Right ventricle myocardium inferior (tissue), 1 donor: ENCODE measurements around the gene CCDC171. TPM values are rescaled to one million over a fixed set of nuclear protein-coding genes. Genes with fewer than 3 reads are reported as not detected.

Experiments
- ATAC-seq: fragments of 200-7000 bp; cut with Tn5 transposase; one replicate; pipeline ENCODE4 v1.9.1; 2020; ENCODE audit warnings: mild to moderate bottlenecking, moderate library complexity
- DNase-seq: peaks from one replicate; pipeline ENCODE4 v3.0.0; 2021; ENCODE audit errors: missing footprints
- intact Hi-C: fragments of 100-400 bp; cut with DNase I; formaldehyde crosslinking; loops from one replicate; pipeline ENCODE4 v1.11.0; 2022
- total RNA-seq: library from RNA; stranded (reverse); fragmentation: NEBNext Ultra II Directional; extraction: Animal tissue kit (Norgen Biotek cat#: 25700); gene quantifications from one replicate; pipeline ENCODE4 v1.2.1, GENCODE V29; 2021
- donor health status: DM: no; HTN: yes; CAD: no; lungs with severe emphysema.

Gene CCDC171
- total RNA-seq, 1 donor from 2014 or later = 1.6 TPM

- ATAC-seq (no peak), DNase-seq (no peak)
- intact Hi-C loops = no loop called here
Measured at GRCh38 chr9:16010221-16010620, 457.4 kb downstream of the CCDC171 start.

- DNase-seq = no peak
- ATAC-seq = no peak
- intact Hi-C loops = no loop called here
Measured at GRCh38 chr9:16012621-16013020, 459.8 kb downstream of the CCDC171 start.

GRCh38 chr9:16013366-16013765 lies 460.5 kb downstream of the CCDC171 start:
- intact Hi-C loops = no loop called here
- DNase-seq (no peak), ATAC-seq (no peak)

- no peak for DNase-seq
- intact Hi-C loops = no loop called here
- no peak for ATAC-seq
Measured at GRCh38 chr9:16013826-16014225, 461.0 kb downstream of the CCDC171 start.

GRCh38 chr9:16022228-16022627 lies 469.4 kb downstream of the CCDC171 start:
- DNase-seq = no peak
- ATAC-seq = no peak
- intact Hi-C loops = no loop called here

GRCh38 chr9:16023446-16023845 lies 470.6 kb downstream of the CCDC171 start:
- no peak for ATAC-seq
- no peak for DNase-seq
- intact Hi-C loops = no loop called here

Other genes starting within 250 kb of the CCDC171 start
- gene TTC39B, start 245.8 kb upstream of the CCDC171 start, total RNA-seq = 1.9 TPM
- gene SNAPC3, start 130.2 kb upstream of the CCDC171 start, total RNA-seq = 28.2 TPM
- gene PSIP1, start 42.1 kb upstream of the CCDC171 start, total RNA-seq = 21.1 TPM